Glomerular visceral epithelial cell (primary cell): Measurements from ENCODE around the gene ST13.
A peak's percentile ranks its signal among the peaks of the same experiment; 100 is the strongest.
"Not testable (repeated sequence)": the region's sequence is repeated elsewhere in the genome, so short reads cannot be mapped to it uniquely, and the experiment has no call there.

Source experiments
- DNase-seq: peaks from one replicate; pipeline ENCODE4 v3.0.0-alpha.2; 2016; ENCODE audit errors: extremely low spot score

ST13 gene

DNA sequence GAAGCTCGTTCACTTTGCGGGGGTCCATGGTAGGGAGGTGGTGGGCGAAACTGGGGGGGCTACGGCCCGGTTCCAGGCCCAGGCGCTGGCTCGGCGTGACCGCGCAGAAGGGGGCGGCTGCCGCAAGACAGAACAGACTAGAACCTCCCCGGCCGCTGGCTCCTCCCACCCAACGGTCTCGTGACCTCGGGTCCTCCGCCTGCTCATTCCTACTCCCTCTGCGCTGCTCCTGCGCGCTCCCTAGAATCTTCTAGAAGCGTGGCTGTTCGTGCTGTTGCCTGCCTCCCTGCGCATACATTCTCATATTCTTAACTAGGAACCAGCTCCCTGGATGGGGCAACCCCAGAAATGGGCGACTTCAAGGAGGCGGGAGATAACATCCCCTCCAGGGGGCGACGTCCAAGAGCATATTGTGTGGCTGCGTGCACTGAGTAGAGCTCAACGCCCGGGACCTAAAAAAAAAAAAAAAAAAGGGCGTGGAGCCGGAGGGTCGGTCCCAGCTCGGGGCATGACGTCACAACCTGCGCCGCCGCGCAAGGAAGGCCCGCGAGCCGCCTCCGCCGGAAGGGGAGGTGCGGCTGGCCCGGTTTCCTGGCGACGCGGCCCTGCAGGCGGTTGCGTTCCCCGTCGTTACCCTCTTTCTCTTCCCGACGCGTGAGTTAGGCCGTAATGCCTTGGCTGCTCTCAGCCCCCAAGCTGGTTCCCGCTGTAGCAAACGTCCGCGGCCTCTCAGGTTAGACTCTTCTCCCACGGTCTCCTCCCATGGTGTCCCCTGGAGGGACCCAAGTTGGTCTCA lies at the start of gene ST13, which contains the start of gene XPNPEP3:
Gene ST13, minus strand, starts transcription at position 127 of the 796 bp plus-strand sequence. Its CDS starts 99 bp downstream, at position 28.
Gene XPNPEP3, plus strand, starts transcription at position 636 of the 796 bp plus-strand sequence. Its CDS starts 34 bp downstream, at position 670.
- peak; percentile 93 for DNase-seq

DNA sequence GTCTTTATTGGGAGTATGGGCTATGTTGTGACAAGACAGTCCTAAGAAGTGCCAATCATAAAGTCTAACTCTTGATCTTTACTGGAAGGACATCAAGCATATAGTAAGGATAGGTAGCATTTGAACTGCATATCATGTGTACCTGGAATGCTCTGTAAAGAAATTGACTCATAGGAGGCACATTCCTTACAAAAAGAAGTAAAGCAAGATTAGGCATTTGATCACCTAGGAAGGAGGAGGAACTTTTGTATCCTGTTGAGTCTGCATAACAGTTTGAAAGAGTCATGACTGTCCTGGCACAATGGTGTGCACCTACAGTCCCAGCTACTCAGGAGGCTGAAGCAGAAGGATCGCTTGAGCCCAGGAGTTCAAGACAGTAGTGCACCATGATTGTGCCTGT lies 47.7 kb upstream of the ST13 start:
- DNase-seq: no peak

DNA sequence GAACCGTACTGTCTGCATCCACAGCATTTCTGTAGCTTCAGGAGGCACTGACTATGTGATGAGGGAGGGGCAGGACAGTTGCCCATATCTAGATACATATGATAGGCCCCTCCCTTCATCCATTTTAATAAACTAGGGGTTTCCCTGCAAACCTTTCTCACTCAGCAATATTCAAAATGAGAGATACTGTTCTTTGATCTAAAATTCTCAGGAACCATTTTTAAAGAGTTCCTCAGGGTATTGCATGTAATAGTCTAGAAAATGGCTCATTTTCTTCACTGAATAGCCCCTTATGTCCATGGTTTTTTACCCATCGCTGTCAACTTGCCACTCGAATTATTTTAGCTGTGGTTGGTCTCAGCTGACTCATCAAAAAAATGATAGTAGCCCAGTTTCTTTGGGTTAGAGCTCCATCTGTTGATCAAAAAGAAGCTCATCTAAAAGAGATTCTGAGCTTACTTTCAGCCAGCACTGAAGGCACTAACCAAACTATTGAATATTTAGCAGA lies 42.5 kb upstream of the ST13 start:
- DNase-seq: peak; percentile 65

DNA sequence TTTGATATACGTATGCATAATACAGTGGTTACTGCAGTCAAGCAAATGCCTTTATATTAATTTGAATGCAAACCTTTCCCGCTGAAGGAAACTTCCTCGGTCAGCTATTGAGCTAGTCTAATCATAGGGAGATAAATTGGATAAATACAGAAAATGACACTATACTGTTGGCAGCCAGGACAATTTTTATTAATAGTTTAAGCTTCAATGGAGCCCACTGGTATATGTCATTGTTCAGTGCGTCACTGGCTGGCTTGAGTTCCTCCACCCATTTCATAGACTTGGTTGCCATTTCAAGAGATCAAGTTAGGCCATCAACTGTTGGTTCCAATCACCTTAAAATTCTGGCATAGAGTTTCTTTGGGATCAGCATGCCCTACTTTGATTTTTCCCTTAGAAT lies 38.0 kb upstream of the ST13 start:
- no peak for DNase-seq

DNA sequence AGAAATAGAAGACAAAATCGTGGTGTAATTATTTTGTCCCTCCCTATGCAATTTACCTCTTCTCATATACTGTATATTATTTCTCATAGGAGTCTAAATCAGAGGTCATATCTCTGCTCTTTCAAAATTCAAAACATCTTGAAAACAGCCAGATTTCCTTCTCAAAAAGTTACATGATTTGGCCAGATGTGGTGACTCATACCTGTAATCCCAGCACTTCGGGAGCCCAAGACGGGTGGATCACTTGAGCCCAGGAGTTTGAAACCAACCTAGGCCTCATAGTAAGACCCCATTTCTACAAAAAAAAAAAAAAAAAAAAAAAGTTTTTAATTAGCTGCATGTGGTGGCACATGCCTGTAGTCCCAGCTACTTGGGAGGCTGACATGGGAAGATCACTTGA lies 34.4 kb upstream of the ST13 start:
- no peak for DNase-seq

DNA sequence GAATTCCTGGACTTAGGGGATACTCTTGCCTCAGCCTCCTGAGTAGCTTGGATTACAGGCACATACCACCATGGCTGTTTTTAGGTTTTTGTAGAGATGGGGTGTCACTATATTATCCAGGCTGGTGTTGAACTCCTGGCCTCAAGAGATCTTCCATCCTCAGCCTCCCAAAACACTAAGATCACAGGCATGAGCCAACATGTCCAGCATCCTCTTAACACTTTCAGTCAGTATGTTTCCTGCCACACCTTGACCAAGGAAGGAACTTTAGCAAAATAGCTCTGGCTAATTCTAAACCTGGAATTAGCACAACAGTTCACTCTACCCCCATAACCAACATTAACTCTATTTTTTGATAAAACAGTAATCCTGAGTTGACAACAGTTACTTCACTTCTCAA lies 32.7 kb upstream of the ST13 start:
- no peak for DNase-seq

DNA sequence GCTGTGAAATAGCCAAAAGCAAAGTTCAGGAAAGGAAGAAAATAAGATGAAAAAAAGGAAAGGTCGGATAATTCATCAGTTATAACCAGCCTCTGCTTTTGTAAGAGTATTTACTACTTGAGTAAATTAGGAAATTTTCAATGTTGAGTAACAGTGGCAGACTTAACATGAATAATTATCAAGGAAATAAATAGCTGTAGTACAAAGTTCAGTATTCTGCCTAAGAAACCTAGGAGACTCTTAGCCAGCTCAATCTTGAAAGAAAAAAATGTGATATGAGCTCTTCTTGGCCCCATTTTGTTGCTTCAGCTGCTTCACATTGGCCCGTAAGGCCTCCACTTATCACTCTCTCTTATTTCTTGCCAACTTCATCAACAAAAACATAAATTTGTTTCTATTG lies 22.5 kb upstream of the ST13 start:
- DNase-seq: no peak

DNA sequence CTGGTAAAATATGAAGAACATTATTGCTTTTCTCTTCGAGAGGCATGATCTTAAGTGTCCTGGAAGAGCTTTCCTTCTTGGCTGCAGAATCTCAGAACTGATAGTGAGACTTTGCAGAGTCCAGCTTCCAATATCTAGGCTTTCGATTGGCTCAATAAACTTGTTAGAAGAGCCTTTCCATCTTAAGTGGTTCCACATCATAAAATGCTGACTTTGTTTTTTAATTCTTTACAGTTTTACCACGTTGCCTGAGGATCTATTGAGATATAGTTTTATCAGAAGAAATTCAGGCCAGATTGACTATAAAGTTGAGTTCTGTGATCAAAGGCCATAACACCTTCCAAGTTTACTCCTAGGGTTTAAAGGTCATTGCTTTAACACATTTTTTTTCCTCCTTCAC lies 21.0 kb upstream of the ST13 start:
- no peak for DNase-seq

DNA sequence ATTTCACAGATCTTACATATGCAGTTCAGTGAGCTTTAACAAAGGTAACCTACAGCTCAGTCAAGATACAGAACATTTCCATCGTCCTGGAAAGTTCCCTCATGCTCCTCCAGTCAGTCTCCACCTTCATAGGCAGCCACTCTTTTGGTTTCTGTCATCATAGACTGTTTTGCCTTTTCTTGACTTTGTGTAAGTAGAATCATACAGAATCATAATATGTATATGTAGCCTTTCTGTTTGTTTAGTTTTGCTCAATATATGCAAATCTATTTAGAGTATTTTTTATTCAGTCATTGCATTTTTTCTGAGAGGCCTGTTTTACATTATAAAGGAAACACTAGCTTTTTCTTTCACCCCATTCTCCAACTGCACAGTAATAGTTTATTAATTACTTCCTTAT lies 20.5 kb upstream of the ST13 start:
- DNase-seq: no peak

DNA sequence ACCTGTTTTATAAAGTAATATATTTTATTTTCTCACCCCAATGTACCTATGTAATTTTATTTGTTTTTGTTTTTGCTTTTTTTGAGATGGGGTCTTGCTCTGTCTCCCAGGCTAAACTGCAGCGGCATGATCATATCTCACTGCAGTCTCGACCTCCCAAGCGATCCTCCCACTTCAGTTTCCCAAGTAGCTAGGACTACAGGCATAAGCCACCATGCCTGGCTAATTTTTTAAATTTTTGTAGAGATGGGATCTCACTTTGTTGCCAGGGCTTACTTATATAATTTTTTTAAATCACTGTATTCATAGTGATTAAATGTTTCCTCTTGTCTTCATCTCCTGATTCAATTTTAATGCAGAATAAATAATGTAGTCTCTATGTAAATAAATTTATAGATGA lies 18.7 kb upstream of the ST13 start:
- DNase-seq: no peak

DNA sequence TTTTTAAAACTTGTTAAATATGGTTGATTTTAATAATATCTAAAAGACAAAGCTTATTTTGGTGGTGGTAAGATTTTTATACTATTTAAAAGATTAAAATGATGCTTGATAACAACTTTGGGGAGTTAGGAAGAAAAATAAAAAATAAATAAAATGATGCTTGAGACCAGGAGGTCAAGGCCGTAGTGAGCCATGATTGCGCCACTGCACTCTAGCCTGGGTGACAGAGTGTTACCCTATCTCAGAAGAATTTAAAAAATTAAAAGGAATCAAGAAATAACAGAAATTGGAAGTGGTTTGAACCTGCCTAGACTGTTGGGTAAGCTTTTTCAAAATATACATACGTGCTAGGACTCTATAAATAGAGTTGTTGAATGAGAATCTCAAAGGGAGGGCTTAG lies 17.6 kb upstream of the ST13 start:
- DNase-seq: no peak

DNA sequence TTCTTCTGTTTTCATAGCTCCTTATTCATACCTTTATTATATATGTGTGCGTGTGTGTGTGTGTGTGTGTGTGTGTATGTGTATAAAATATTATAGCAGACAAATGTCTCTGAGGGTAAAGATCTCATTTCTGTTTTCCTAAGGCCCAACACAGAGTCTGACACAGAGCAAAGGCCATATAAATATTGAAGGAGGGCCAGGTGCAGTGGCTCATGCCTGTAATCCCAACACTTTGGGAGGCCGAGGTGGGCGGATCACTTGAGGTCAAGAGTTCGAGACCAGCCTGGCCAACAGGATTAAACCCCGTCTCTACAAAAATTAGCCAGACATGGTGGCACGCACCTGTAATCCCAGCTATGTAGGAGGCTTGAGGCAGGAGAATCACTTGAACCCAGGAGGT lies 11.9 kb upstream of the ST13 start:
- DNase-seq: not testable (repeated sequence)

DNA sequence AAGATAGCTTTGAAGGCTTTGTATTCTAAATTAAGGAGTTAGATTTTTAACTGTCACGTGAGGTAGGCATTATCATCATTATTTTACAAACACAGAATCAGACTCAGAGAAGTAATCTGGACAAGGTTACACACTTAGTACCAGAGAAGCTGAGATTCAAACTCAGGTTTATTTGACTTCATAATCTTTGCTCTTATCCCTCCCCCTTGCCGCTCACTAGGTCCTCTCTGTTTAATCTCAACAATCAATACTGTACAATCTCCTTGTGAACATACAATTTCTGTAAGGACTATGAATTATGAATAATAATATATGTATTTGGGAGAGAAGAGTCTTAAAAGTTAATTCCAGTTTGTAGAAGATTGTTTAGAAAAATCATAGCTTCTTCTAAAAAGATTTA lies 10.7 kb upstream of the ST13 start:
- no peak for DNase-seq

DNA sequence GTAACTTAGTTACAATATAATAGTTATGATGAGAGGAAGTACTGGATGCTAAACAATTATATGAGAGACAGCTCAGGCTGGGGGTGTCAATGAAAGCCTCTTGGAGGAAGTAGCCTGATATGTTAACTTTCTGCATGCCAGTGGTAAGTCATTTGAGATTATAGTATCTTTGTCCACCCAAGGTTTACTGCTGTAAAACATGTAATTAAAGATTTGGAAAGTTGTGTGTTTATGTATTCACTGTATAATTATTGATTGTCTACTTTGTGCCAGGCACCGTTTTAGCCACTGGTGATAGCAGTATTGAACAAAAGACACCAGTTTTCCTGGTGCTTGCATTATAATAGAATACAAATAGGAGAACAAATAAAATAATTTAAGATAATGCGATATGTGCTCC lies 6.1 kb upstream of the ST13 start:
- DNase-seq: no peak

DNA sequence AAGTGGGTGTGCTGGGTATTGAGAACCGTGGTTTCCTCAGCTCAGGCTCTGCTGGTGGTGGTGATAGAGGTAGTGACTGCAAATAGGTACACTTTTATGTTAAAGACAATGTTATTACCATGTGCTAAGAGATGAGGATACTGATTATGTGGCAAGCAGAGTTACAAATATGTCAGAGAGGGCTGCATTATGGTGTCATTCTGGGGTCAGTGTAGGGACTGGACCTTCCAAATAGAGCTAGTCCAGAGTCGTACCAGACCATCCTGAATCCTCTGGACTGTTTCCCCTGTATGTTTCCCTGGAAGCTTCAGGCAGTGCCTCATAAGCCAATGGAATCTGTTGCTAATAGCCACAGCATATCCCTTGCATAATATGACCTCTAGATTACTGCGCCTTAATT lies 5.6 kb upstream of the ST13 start, which contains the start of gene DNAJB7:
Gene DNAJB7, minus strand, starts transcription at position 101 of the 400 bp plus-strand sequence. CDS start 119 bp downstream, outside the sequence.
- no peak for DNase-seq

DNA sequence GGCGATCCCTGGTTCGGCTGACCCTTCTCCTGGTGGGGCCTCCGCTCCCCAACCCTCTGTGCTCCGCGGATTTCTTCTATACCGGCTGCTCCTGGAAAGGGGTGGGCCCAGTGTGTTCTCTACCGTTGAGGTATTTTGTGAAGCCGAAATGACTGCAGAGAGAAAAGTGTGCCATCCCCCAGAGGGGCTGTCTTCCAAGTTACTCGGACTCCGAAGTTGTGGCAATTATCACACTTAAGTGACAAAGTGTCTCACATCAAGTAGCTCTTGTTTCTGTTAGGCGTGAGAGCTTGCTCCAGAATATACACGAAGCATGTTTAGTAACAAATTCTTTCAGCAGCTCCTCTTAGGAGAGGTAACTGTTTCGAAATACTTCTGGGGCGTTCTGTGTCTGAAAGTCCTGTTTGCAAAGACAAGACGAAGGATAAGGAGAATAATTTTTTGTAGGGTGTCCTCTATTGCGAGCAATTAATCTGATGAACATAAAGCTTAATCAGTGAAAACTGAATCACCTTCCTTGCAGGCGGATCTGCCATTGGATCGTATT lies 943 bp upstream of the ST13 start:
- no peak for DNase-seq

DNA sequence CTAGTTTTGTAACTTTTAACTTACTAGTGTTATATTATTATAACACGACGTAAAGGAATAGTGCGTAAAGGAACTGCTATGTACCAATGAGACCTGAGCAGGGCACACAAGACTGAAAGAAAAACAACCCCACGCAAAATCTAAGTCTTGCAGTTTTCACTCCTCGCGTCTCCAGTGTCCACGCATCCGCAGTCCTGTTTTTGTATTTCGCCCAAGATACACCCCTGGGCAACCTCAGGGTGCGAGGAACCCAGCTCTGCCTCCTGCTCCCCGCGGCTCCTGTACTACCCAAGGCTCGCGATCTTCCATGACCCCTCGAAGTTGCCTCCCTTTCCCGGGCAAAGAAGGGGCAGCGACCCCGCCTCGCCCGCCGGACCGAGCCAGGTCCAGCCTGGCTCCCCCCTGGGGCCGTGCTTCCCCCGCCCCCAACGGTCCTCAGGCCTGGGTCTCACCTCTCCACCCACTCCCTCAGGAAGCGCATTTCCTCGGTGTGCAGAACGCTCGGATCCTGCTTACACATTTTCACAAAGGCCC lies 393 bp downstream of the ST13 start:
- peak; percentile 20 for DNase-seq

DNA sequence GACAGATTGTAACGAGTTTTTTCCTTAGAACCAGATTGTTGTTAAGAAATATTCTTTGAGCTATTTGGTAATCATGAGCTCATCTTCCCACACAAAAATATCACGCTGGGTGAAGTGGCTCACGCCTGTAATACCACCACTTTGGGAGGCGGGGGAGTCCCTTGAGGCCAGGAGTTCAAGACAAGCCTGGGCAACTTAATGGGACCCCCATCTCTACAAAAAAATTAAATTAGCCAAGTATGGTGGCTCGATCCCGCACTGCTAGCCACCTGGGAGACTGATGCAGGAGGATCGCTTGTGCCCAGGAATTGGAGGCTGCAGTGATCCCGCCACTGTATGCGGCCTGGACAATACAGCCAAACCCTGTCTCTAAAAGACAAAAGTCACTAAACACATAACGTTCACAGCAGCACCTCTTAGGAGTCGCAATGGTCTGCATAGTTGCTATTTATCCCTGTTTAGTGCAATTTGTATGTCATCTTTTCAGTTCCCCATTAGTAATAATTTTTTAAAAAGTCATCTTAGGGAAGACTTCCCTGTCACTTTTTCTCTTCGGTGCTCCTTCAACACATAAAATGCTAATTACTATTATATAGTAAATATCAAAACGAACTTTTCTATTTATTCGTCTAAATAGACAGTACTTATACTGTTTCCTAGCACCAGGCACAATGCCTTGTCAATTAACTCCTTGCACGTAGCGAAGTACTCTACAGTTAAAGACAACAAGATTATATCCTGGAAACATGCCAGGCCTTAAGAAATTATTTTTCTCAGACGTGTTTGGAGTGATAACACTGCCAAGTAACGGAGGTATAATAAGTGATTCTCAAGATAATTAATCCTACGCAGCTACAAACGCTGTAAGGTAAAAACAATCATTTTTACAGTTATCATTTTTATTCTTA lies 1.1 kb downstream of the ST13 start:
- no peak for DNase-seq

DNA sequence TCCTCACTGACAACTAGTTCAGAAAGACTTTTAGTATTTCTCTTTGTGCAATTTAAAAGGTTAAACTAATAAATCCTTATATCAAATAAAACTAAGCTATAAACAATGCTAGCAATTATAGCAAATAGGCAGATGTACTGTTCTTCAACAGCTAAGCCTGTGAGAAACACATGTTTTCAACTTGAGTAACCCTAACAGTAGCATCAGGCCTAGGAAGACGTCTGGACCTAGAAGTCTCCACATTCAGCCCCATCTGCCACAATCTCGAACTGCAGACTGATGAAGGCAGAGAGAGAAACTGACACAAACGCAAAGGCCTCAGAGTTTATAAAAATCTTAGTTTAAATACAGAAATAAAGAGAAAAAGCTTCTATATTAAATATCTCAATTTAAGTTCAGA lies 2.5 kb downstream of the ST13 start:
- DNase-seq: no peak

DNA sequence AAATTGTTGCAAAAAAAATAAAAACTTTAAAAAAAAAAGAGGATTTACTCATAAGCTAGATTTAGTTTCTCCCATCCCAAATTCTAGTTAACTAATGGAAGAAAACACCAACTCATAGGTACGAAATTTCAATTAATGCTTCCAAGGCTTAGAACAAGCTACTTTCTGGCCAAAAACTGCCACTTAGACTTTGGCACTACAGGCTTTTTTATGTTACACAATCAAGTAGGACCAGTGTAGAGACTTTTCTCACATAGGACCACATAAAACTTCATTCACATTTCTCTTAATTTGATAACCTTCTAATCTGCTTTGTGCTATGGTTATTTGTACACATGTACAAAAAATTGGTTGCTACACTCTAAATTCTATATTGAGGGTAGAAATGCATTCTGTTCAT lies 3.1 kb downstream of the ST13 start:
- DNase-seq: no peak

DNA sequence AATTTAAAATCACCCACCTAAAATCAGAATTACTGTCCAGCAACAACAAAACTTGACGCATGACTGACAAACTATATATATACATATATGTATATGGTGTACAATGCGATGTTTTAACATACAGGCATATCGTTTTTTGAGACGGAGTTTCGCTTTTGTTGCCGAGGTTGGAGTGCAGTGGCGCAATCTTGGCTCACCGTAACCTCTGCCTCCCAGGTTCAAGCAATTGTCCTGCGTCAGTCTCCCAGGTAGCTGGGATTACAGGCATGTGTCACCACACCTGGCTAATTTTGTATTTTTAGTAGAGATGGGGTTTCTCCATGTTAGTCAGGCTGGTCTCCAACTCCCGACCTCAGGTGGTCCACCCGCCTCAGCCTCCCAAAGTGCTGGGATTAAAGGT lies 10.6 kb downstream of the ST13 start:
- not testable (repeated sequence) for DNase-seq

DNA sequence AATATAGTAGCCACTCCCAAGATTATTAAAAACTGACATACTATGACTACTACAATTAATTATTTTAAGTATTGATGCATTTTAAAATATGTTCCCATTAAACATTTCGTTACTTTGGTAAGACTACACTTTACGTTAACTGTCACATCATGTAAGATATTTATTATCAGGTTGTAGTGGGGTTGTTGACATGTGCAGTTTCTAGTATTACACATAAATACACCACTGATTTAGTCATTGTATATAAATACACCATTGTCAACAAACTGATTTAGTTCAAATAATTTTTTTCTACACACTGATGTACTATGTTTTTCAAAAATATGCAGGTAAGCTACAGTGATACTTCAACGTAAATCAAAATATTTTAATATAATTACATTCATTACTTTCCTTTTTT lies 11.5 kb downstream of the ST13 start:
- DNase-seq: no peak
